WTC11 (cell line): ENCODE data around the gene CAMK1G. TPM values are rescaled to one million over a fixed set of nuclear protein-coding genes. Genes with fewer than 3 reads are reported as not detected.

Source experiments
- ATAC-seq: fragments of 200-7000 bp; cut with Tn5 transposase; 2 replicates; pipeline ENCODE4 v1.10.0; 2021; ENCODE audit warnings: mild to moderate bottlenecking, moderate library complexity
- CTCF ChIA-PET: fragments of 300-600 bp; sonication (Branson Sonifier 250); formaldehyde crosslinking; loops from one replicate; lab custom pipeline; 2021; ENCODE audit warnings: antibody characterized with exemption; lab: Charles Lee
- POLR2A ChIA-PET: fragments of 350-600 bp; sonication (Branson Sonifier 250); formaldehyde crosslinking; loops from one replicate; lab custom pipeline; 2021; ENCODE audit warnings: antibody characterized with exemption; lab: Charles Lee
- DNase-seq: peaks from one replicate; pipeline ENCODE4 v3.0.0; 2021; ENCODE audit warnings: low spot score
- H3K27ac Mint-ChIP-seq: 2 replicates; pipeline ENCODE4 v1.8.0; 2021; ENCODE audit warnings: mixed read lengths
- H3K27me3 Mint-ChIP-seq: 2 replicates; pipeline ENCODE4 v1.8.0; 2021; ENCODE audit warnings: low read depth, mild to moderate bottlenecking, moderate library complexity, mixed read lengths
- H3K36me3 Mint-ChIP-seq: 2 replicates; pipeline ENCODE4 v1.8.0; 2021; ENCODE audit warnings: mixed read lengths
- H3K4me1 Mint-ChIP-seq: 2 replicates; pipeline ENCODE4 v1.8.0; 2022; ENCODE audit warnings: mixed read lengths
- H3K4me3 Mint-ChIP-seq: 2 replicates; pipeline ENCODE4 v1.8.0; 2021; ENCODE audit warnings: mild to moderate bottlenecking, moderate library complexity, mixed read lengths
- H3K9me3 Mint-ChIP-seq: 2 replicates; pipeline ENCODE4 v1.8.0; 2021; ENCODE audit warnings: mixed read lengths
- ATF1 ChIP-seq: sonication (generic); formaldehyde crosslinking; IDR thresholded peaks from 2 replicates; pipeline ENCODE4 v1.8.1; 2023; ENCODE audit warnings: mild to moderate bottlenecking, moderate library complexity, missing genetic modification reagents
- CBFB ChIP-seq: sonication (generic); formaldehyde crosslinking; IDR thresholded peaks from 2 replicates; pipeline ENCODE4 v1.8.1; 2022; ENCODE audit warnings: mild to moderate bottlenecking, low read depth, missing genetic modification reagents
- CREM ChIP-seq: sonication (generic); formaldehyde crosslinking; IDR thresholded peaks from 2 replicates; pipeline ENCODE4 v1.8.1; 2022; ENCODE audit warnings: mild to moderate bottlenecking, missing genetic modification reagents, moderate library complexity
- NFYB ChIP-seq: sonication (generic); formaldehyde crosslinking; conservative IDR thresholded peaks from 2 replicates; pipeline ENCODE4 v1.8.0; 2022; ENCODE audit warnings: low read depth, missing genetic modification reagents
- PRRX2 ChIP-seq: fragments of 250-450 bp; sonication (Bioruptor Pico); IDR thresholded peaks from 2 replicates; pipeline ENCODE4 v1.8.0; 2021; ENCODE audit warnings: mild to moderate bottlenecking
- TP53 ChIP-seq: sonication (generic); formaldehyde crosslinking; IDR thresholded peaks from 2 replicates; pipeline ENCODE4 v1.8.1; 2023; ENCODE audit warnings: mild to moderate bottlenecking, missing genetic modification reagents
- total RNA-seq: library from RNA; stranded (reverse); gene quantifications from 3 replicates; pipeline ENCODE4 v1.2.3, GENCODE V29; 2021
- TF ChIP-seq, protein P1 (sequence below): sonication (generic); formaldehyde crosslinking; IDR thresholded peaks from 2 replicates; pipeline ENCODE4 v1.8.0; 2023; ENCODE audit warnings: missing genetic modification reagents
- TF ChIP-seq, protein P2 (sequence below): fragments of 250-450 bp; sonication (Bioruptor Pico); IDR thresholded peaks from 2 replicates; pipeline ENCODE4 v1.8.0; 2021; ENCODE audit warnings: mild to moderate bottlenecking
- TF ChIP-seq, protein P3 (sequence below): sonication (generic); formaldehyde crosslinking; IDR thresholded peaks from 2 replicates; pipeline ENCODE4 v1.8.0; 2022; ENCODE audit warnings: mild to moderate bottlenecking, missing genetic modification reagents
- TF ChIP-seq, protein P4 (sequence below): sonication (generic); formaldehyde crosslinking; IDR thresholded peaks from 2 replicates; pipeline ENCODE4 v1.8.1; 2022; ENCODE audit warnings: low read depth, mild to moderate bottlenecking, moderate library complexity, missing genetic modification reagents, borderline replicate concordance
- TF ChIP-seq, protein P5 (sequence below): sonication (generic); formaldehyde crosslinking; IDR thresholded peaks from 2 replicates; pipeline ENCODE4 v1.8.1; 2023; ENCODE audit warnings: mild to moderate bottlenecking, missing genetic modification reagents, borderline replicate concordance

CAMK1G gene
- total RNA-seq, 1 experiment from 2014 or later, result 0.28 TPM

DNA sequence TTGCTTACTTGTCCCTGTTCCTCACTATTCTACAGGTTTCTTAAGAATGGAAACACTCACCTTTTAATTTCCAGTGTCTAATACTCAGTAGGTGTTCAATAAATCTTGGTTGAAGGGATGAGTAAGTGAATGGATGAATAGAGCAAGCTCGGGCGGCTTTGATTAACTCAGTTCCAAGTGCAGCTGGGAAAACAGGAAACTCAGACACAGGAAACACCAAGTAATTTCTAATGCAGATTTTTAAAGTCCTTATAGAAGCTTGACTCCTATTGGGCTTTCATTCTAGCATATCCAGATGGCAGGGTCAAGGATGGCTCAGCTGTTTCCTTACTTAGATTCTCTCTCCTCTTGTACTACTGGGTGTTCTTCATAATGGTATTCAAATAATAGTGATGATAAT, 14.0 kb downstream of the CAMK1G start:
- ATAC-seq, result no peak
- no peak for TF ChIP-seq NFYB (CRISPR knock-in tag)
- TF ChIP-seq, protein P1, sequence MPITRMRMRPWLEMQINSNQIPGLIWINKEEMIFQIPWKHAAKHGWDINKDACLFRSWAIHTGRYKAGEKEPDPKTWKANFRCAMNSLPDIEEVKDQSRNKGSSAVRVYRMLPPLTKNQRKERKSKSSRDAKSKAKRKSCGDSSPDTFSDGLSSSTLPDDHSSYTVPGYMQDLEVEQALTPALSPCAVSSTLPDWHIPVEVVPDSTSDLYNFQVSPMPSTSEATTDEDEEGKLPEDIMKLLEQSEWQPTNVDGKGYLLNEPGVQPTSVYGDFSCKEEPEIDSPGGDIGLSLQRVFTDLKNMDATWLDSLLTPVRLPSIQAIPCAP (CRISPR knock-in tag), result no peak
- no peak for TF ChIP-seq PRRX2 (CRISPR knock-in tag)
- no peak for TF ChIP-seq CREM (CRISPR knock-in tag)
- TF ChIP-seq TP53, result no peak
- TF ChIP-seq, protein P2, sequence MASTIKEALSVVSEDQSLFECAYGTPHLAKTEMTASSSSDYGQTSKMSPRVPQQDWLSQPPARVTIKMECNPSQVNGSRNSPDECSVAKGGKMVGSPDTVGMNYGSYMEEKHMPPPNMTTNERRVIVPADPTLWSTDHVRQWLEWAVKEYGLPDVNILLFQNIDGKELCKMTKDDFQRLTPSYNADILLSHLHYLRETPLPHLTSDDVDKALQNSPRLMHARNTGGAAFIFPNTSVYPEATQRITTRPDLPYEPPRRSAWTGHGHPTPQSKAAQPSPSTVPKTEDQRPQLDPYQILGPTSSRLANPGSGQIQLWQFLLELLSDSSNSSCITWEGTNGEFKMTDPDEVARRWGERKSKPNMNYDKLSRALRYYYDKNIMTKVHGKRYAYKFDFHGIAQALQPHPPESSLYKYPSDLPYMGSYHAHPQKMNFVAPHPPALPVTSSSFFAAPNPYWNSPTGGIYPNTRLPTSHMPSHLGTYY (CRISPR knock-in tag), result no peak
- TF ChIP-seq, protein P3, sequence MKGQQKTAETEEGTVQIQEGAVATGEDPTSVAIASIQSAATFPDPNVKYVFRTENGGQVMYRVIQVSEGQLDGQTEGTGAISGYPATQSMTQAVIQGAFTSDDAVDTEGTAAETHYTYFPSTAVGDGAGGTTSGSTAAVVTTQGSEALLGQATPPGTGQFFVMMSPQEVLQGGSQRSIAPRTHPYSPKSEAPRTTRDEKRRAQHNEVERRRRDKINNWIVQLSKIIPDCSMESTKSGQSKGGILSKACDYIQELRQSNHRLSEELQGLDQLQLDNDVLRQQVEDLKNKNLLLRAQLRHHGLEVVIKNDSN (CRISPR knock-in tag), result no peak
- TF ChIP-seq, all 79 proteins: peak for 0
- DNase-seq, result no peak
- Mint-ChIP-seq H3K4me3 (no peak overlapping the region), H3K27ac (no peak overlapping the region), H3K9me3 (no peaks in the 10 kb centered on the region), H3K4me1 (no peaks in the 10 kb centered on the region), H3K36me3 (no peaks in the 10 kb centered on the region), H3K27me3 (no peaks in the 10 kb centered on the region)
- POLR2A ChIA-PET, result no interaction called here
- CTCF ChIA-PET, result interaction anchor here (0.6 to 1.0 kb wide), 3 partner anchors 21 to 30 kb away, joined by 3 to 4 read pairs (median 4); no protein-coding TSS in a partner anchor

DNA sequence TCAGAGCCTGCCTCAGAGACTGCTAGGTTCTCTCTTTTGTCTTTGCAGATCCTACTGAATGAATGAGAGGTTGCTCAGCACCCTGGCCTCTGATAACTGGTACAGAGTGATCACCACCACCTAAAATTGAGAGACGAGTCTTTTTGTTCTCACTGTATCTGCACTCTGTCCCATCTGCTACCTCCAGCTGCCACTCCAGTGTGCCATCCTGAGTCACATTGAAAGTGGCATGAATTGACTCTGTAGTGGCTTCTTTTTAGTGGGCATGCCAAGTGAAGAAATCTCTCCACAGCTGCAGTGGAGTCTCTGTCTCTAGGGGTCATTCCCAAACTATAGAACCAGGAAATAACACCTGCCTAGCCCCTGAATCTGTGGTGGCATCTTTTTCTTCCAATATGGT, 14.7 kb downstream of the CAMK1G start:
- TF ChIP-seq, protein P4, sequence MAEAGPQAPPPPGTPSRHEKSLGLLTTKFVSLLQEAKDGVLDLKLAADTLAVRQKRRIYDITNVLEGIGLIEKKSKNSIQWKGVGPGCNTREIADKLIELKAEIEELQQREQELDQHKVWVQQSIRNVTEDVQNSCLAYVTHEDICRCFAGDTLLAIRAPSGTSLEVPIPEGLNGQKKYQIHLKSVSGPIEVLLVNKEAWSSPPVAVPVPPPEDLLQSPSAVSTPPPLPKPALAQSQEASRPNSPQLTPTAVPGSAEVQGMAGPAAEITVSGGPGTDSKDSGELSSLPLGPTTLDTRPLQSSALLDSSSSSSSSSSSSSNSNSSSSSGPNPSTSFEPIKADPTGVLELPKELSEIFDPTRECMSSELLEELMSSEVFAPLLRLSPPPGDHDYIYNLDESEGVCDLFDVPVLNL (CRISPR knock-in tag), result no peak
- no peak for TF ChIP-seq ATF1 (CRISPR knock-in tag)
- DNase-seq, result no peak
- no peaks in the 10 kb centered on the region for H3K4me1 Mint-ChIP-seq
- no peak for ATAC-seq
- no peaks in the 10 kb centered on the region for H3K9me3 Mint-ChIP-seq
- CTCF ChIA-PET, result interaction anchor here (0.9 kb wide), 1 partner anchor 29 kb away, joined by 3 read pairs; no protein-coding TSS in a partner anchor
- POLR2A ChIA-PET, result no interaction called here
- no peak overlapping the region for H3K27ac Mint-ChIP-seq
- H3K36me3 Mint-ChIP-seq, result no peaks in the 10 kb centered on the region
- H3K27me3 Mint-ChIP-seq, result no peaks in the 10 kb centered on the region
- H3K4me3 Mint-ChIP-seq, result no peak overlapping the region

DNA sequence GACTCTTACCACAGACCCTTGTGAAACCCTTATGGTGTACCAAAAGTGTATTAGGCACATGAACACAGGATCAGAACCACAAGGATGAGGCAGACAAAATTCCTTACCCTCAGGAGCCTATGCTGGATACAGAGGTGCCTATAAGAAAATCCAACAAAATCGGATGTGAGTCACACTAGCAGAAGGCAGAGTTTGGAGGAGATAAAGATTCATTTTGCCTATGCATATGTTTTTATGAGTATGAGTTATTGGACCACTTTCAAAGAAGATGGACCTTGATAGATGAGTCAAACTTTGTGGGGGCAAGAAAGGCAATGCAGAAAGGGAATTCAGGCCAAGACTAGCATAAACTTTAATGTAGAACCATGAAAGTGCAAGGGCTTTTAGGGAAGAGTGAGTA, 17.0 kb downstream of the CAMK1G start:
- H3K27ac Mint-ChIP-seq, result no peak overlapping the region
- ATAC-seq, result no peak
- no peak for TF ChIP-seq PRRX2 (CRISPR knock-in tag)
- no peak for TF ChIP-seq CBFB
- TF ChIP-seq, protein P5, sequence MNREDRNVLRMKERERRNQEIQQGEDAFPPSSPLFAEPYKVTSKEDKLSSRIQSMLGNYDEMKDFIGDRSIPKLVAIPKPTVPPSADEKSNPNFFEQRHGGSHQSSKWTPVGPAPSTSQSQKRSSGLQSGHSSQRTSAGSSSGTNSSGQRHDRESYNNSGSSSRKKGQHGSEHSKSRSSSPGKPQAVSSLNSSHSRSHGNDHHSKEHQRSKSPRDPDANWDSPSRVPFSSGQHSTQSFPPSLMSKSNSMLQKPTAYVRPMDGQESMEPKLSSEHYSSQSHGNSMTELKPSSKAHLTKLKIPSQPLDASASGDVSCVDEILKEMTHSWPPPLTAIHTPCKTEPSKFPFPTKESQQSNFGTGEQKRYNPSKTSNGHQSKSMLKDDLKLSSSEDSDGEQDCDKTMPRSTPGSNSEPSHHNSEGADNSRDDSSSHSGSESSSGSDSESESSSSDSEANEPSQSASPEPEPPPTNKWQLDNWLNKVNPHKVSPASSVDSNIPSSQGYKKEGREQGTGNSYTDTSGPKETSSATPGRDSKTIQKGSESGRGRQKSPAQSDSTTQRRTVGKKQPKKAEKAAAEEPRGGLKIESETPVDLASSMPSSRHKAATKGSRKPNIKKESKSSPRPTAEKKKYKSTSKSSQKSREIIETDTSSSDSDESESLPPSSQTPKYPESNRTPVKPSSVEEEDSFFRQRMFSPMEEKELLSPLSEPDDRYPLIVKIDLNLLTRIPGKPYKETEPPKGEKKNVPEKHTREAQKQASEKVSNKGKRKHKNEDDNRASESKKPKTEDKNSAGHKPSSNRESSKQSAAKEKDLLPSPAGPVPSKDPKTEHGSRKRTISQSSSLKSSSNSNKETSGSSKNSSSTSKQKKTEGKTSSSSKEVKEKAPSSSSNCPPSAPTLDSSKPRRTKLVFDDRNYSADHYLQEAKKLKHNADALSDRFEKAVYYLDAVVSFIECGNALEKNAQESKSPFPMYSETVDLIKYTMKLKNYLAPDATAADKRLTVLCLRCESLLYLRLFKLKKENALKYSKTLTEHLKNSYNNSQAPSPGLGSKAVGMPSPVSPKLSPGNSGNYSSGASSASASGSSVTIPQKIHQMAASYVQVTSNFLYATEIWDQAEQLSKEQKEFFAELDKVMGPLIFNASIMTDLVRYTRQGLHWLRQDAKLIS (CRISPR knock-in tag), result no peak
- TF ChIP-seq, all 79 proteins: peak for 0
- Mint-ChIP-seq H3K36me3 (no peaks in the 10 kb centered on the region), H3K27me3 (no peaks in the 10 kb centered on the region), H3K9me3 (no peaks in the 10 kb centered on the region), H3K4me3 (no peak overlapping the region), H3K4me1 (no peaks in the 10 kb centered on the region)
- ChIA-PET POLR2A (no interaction called here), CTCF (interaction anchor here (0.7 to 1.3 kb wide), 3 partner anchors 11 to 53 kb away, joined by 3 to 4 read pairs (median 4); no protein-coding TSS in a partner anchor)
- no peak for DNase-seq
